HG02943 (cell line): ENCODE results near the gene HAND2.

Source experiments
- ATAC-seq: cut with Tn5 transposase; IDR thresholded peaks from one replicate; pipeline ENCODE4 v1.9.1; 2021; ENCODE audit warnings: mild to moderate bottlenecking, low read depth, moderate library complexity; ENCODE audit not compliant: unreplicated experiment

HAND2 gene

DNA sequence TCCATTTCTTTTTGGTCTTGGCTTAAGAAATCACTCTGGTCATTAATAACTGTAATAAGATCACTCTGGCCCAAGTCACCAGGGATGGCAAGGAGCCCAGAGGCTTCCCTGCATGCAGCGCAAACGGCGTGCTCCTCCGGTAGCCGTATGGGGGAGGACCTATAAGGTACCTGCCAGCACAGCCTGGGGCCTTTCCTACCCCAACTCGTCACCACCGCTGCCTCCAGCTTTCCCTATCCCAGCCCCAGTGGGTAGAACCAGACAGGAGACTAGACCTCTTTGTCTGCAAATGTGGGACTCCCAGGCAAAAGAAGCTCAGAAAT is 25.9 kb downstream of the HAND2 start:
- ATAC-seq: no peak

DNA sequence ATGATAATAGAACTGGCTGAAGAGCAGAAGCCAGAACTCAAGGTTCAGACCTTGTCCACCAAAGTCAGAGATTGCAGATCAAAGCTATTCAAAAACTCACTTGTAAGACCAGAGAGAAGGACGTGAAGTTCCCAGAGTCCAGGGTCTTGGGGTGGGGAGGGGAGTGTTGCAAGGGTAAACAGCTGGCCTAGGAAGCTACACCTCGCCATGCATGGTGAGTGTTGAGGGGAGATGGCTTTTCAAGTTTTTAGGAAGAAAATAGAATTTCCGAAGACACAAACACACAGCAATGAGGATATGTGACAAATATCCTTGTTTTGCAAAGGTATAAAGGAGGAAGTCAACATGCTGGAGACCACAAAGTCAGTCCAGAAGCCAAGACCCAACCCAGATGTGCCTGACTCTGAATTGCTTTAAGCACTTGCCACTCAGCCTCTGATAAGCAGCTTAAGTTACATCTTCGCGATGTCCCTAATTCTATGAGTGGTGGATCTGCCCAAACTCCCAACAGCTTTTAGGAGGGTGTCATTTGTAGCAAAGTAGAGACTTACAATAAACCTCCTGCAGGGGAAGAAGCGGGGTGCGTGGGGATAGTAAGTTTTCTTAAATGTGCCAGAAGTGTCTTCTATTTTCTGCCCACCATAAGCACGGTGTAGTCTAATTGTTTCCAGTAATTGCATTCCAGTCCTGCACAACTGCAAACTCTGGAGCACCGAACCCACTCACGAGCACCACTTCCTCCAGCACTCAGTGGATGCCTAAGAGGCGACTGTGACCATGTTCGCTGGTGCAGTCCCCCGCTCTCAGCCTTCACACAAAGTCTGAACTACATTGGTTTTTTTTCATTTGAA is 26.5 kb downstream of the HAND2 start:
- no peak for ATAC-seq

DNA sequence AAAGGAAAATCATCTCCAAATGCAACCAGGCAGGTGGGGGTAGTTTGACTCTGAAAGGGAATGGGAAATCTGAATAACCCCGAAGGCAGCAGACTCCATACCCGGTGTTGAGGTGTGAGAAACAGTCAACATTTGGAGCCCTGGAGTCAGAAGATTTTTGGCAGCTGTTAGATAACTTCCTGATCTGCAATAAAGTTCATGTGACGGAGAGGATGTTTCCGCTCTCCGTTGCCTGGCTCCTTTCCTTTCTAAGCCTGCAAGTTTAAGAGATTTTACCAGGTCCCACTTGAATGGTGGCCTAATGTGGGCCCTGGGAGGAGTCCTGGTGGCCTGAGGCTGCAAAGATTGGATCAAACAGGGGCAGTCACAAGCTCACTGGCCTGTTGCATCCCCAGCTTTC is 27.7 kb downstream of the HAND2 start:
- ATAC-seq: no peak

DNA sequence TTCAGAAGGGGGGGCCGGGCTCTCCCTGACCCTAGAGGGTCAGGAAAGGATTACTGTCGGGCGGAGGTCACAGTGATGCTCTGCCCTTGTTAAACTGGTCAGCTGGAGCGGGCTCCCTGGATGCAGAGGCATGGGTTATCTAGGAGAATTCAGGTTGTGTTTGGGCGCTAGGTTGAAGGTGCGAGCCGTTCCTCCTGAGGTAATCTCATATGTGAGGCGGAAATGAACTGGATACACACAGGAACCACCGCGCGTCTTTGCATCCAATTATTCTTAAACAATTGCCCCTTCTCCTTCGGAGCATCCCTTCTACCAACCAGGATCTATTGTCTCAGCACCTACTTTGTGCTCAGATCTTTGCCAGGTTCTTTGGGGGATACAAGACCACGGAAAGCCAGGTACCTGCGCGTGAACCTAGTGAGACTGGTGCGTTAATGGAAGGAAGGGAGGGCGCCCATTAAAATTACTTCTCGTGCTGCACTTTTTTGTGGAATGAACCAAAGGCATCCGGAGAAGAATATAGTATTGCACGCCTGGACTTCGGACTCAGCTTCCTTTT is 28.4 kb downstream of the HAND2 start:
- ATAC-seq: no peak

DNA sequence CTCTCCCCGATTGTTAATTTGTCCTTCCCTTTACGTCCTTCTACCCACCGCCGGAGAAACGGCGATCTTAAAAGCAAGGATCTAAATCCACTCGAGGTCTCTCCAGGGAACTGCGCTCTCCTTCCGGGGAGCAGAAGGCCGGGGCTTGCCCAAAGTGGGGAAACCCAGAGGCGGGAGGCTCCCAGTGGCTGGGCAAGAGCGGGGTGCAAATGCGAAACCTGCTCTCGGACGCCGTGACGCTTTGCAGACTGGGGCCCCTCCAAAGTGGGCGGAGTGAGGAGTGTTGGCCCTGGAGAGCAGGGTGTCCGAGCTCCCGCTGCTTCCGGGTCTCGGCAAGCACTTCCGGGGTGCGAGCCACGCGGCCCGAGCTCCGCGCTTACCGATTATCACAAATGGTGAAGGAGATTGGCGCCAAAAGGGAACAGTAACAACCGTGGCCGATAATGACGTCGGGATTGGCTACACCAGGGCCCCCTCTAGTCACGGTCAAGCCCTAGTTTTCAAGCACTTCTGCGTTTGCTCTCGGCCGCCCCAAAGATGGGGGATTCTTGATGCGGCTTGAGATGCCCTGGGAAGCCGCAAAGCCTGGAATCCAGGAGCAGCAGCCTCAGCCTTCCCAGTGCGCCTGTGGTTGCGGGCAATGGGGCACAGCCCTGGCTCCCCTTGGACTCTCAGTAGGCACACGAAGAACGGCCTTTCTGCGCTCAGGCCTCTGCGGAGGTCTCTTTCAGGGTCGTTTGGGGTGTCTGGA is 29.0 kb downstream of the HAND2 start:
- no peak for ATAC-seq

DNA sequence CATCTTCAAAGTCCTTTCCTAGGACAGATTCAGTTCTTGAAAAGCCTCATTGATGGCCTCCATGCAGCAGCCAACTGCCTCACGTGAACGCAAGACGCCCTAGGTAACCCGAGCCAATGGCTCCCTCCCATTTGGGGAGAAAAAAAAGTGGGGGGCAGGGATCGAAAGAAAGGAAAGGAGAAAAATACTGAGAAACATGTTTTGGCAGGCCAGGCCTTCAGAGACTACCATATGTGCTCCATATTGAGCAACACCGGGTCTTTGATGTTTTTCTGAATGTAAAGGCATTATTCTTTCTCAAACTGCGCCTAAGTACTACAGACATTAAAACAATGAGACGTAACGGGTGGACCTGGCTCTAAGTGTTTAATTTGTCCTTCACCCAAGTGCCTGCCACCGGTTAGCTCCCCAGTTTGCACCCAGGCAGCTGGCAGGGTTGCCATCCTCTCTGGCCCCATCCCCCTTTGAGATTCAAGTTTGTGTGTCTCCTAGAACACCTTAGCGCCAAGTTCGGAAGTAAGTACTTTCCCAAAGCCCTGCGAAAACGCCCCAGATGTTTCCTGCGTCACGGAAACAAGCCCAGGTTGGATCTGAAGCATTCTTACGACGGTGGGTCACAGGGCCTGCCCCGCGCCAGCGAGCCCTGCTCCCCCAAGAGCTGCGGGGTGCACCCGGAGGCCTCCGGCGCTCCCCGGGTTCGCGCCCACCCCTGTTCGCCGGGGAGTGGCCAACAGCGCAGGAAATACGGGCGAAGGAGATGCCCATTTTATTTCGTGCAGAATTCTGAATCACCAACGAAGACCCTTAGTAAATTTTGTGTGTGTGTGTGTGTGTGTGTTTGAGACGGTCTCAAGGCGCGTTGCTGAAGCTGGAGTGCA is 30.1 kb downstream of the HAND2 start:
- no peak for ATAC-seq

DNA sequence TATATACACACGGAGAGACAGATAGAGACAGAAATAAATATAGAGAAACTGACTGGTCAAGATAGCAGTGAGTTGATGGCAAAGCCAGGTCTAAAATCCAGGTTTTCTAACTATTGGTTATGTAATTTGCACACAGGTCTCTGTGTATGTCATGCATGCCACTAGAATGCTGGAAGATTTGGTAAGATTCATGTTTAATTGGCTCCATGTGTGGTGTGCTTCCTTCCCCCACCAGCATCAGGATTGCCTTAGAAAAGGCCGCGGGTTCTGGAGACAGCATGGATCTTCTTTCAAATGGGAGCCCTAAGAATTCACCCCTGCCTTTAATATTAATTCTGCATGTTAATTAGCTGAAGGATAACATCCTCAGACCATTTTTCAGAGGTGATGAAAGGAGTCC is 31.3 kb downstream of the HAND2 start:
- ATAC-seq: no peak

DNA sequence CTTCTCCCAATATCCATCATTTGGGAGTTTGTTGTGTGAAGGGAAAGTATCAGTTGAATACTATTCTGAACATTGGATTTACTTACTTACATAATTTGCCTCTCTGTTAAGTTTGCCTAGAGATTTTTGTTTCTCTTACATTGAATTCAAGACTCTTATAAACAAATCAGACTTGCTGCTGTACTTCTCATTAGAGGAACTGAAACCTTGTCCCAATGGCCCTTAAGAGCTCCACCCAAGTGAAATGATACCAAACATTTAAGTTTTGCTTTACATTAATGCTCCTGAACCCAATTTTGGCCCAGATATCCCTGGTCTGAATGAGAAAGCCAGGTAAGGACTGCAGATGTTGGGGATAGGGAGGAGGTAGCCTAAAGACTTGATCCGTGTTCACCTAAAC is 32.0 kb downstream of the HAND2 start:
- peak; percentile 52 for ATAC-seq

DNA sequence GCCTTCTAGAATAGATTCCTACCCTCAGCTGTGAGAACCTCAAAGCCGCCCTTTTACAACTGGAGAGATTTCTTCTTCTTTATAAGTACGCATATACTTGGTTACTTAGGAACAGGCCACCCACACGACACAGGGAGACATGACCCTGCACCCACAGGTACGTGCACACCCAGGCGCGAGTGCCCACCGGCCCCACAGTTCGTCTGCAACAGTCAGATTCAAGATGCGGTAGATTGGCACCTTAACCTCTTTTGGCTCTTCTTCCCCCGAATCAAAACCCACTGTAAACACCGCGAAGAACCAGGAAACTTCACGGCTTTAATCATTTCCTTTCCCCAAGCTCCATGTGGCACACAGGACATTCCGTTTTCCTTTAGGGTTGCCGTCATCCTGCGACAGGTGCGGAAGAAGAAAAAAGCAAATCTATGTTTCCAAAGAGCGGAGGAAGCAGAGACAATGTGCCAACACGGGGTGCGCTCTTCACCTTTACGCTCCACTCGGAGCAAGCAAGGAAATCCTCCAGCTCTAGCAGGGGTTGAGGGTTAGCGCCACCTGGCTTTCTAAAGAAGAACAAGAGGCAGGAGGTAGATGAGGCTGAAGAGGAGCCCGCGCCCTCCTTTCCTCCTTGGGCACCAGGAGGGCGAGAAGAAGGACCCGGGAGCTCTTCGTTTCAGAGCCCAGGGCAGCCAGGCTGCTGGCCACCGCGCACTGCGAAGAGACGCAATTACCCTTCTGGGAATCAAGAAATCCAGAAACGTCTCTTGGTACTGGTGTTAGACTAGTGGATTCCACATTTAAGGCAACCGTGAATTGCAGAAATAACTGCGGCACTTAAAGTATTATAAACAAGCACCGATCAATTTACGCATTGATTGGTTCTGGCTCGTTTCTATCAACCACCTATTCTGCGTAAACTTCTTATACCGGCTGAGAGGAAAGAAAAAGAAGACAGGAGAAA is 35.7 kb downstream of the HAND2 start:
- peak; percentile 97 for ATAC-seq

DNA sequence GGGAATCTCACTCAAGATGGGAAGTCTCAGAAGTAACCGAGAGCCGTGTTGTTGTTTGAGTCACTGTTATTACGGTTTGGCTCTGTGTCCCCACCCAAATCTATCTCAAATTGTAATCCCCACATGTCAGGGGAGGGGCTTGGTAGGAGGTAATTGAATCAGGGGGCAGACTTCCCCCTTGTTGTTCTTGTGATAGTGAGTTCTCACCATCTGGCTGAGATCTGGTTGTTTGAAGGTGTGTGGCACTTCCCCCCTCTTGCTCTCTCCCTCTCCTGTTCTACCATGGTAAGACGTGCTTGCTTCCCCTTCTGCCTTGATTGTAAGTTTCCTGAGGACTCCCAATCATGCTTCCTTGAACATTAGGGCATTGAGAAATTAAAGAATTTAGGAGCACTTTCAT is 37.0 kb downstream of the HAND2 start:
- no peak for ATAC-seq

DNA sequence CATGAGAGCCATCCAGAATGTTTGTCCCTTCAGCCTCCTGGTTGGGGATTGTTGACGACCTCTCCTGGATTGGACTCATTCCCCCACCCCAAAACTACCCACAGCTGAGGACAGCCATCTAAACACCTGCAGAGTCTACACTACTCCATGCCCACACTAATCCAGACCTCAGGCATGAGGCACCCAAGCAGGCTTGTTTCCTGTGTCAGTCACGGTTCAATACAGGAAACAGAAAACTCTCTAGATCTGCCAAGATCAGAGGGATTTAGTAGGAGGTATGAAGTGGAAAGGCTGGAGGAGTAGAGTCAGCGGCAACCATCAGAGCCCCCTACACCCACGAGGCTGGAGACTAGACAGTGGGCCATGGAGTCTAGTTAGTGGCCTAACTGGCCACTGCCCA is 37.7 kb downstream of the HAND2 start:
- no peak for ATAC-seq

DNA sequence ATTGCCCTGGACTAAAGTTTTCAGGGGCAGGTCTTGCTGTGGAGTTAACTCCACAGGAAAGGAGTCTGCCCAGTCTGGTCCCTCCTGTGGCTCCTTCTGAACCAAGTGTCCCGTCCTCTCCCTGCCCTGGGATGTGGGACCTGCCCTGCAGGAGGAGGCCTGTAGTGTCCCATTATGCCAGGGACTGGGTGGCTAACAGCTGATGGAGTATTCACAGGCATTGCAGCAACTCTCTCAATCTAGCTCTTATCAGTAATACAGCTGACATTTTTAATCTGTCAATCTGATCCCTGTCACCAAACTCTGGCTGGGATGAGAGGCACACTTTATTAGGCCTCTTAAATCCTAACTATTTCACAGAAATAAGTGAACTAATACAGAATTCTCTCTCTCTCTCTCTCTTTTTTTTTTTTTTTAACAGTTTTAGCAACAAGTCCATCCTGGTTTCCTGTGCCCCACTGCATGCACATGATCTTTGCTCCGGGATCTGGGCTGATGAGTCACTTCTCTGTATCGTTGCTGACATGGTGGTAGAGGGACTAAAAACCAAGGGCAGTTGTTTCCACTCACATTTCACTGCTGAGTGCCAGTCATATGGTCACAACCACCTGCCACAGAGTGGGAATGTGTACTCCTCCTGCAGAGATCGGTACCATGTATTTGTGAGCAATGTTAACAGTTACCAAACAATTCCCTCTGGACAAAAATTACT is 39.1 kb downstream of the HAND2 start:
- no peak for ATAC-seq

DNA sequence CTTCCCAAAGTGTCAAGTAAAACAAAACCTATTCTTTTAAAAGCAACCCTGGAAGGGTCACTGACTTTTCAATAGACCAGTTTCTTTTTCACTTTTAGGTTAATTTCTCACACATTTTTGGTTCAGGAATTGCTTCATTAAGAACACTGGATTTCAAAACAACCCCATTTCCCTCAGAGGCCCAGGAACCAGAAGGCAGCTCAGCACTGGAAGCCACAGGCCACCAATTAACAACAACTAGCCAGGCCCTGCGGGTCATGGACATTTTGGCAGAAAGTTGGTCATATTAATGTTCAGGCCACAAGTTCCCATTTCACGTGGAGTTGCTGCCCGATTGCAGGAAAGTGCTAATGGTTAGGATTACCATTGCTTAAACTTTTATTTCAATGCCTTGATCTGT is 39.8 kb downstream of the HAND2 start:
- ATAC-seq: no peak

DNA sequence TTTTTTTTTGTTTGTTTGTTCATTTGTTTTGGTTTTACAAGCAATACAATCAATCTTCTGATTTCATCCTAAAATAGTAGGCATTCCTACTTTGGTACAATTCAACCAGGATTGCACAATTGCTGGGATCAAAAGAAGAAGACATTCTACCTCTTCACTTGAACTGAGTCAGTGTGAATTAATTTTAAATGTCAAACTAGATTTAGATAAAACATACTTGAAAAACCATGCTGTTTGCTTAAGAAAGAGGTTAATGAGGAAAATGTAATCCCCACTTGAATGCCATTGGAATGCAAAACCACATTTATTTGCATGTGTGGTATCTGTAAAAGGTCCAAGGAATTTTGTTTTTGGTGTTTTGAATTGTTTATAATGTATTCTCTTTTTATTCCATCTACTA is 40.5 kb downstream of the HAND2 start:
- no peak for ATAC-seq

DNA sequence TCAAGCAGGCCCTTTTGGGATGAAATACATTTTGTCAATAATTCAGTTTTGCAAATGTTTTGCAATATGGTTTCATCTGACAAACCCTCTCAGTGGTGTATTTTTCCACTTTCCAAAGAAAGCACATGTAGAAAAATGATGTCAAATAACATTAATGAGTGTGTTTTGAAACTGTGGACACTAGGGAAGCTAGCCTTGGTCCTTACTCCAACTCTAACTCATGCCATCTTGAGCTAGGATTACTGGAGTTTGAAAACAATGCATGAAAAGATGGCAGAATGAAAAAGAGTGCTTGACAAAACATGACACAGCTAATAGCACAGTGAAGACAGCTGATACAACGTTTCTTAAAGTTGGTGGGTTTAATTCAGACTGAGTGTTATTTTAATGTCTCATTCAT is 41.4 kb downstream of the HAND2 start:
- no peak for ATAC-seq

DNA sequence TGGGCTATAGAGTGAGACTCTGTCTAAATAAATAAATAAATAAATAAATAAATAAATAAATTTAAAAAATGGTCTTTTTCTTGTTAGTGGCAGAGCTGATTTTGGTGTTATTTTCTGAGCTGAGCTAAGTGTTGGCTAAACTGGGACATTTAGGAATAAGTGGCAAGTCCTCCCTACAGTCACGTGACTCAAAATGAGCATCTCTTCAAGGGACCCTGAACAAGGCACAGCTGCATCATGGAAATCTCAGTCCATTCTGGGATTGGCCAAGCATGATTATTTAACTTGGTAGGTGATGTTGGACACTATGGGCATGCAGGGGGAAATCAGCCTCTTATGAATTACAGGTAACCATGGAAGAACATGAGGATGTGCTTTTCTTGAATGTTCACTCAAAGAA is 42.0 kb downstream of the HAND2 start:
- no peak for ATAC-seq

DNA sequence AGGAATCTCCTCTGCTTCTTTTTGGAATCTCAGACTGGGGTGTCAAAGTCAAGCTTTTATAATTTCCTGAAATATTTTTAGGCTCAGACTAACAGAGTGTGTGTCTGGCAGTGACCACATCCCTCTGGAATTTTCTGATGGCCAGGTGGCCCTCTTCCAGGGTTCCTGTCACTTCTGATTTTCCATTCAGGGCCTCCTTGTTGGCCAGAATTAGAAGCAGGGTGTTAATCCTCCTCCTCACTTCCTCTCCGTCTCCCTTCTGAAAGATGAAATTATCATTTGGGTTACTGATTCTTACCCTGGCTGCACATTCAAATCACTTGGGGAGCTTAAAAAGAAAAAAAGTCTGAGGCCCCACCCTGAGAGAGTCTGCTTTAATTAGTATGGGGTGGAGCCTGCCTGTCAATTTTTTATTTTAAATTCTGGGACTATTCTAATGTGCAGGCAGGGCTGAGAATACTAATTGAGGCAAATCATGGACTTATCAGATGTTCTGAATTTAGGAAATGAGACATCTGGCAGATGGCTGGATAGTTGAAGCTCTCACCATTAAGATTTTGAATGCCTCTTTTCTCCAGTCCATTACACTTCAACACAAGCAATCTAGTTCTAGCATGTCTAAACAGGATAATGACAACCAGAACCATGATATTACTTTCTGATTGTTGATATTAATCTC is 43.2 kb downstream of the HAND2 start:
- no peak for ATAC-seq

DNA sequence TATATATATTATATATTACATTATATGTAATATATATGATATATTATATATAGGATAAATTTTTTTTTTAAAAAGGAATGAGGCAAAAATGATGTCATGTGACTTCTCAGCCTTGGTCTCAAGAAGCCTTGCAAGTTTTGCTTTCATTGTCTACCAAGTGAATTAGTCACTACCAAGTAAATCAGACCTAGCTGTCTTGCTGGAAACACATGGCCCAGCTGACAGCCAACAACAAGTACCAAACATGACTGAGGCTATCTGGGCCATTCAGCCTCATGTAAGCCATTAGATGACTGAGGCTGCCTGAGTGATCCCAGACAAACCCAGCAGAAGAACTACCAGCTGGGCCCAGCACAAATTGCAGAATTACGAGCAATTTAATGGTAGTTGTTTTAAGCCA is 44.9 kb downstream of the HAND2 start:
- ATAC-seq: no peak
